Parathyroid adenoma (tissue), 2 donors: ENCODE results near the gene LHX4.

Experiments
- H2AFZ ChIP-seq: fragments of 300-600 bp; sonication (generic); one replicate; pipeline ENCODE4 v1.7.0; 2017; ENCODE audit warnings: antibody characterized with exemption, mild to moderate bottlenecking
- H3K27ac ChIP-seq: fragments of 300-600 bp; sonication (generic); one replicate; pipeline ENCODE4 v1.7.0; 2017
- H3K27me3 ChIP-seq: fragments of 300-600 bp; sonication (generic); one replicate; pipeline ENCODE4 v1.7.0; 2017; ENCODE audit warnings: low read length; ENCODE audit not compliant: control insufficient read depth, insufficient read depth
- H3K36me3 ChIP-seq: fragments of 300-600 bp; sonication (generic); one replicate; pipeline ENCODE4 v1.7.0; 2017; ENCODE audit warnings: low read length; ENCODE audit not compliant: control insufficient read depth, insufficient read depth
- H3K4me1 ChIP-seq: fragments of 300-600 bp; sonication (generic); one replicate; pipeline ENCODE4 v1.7.0; 2017; ENCODE audit warnings: control low read depth
- H3K4me2 ChIP-seq: fragments of 300-600 bp; sonication (generic); one replicate; pipeline ENCODE4 v1.7.0; 2017; ENCODE audit warnings: low read length
- H3K4me3 ChIP-seq: fragments of 300-600 bp; sonication (generic); one replicate; pipeline ENCODE4 v1.7.0; 2017; ENCODE audit warnings: low read depth, low read length
- H3K79me2 ChIP-seq: fragments of 300-600 bp; sonication (generic); one replicate; pipeline ENCODE4 v1.7.0; 2017; ENCODE audit warnings: control low read depth
- H3K9ac ChIP-seq: fragments of 300-600 bp; sonication (generic); one replicate; pipeline ENCODE4 v1.7.0; 2017; ENCODE audit warnings: mild to moderate bottlenecking
- H3K9me3 ChIP-seq: fragments of 300-600 bp; sonication (generic); one replicate; pipeline ENCODE4 v1.7.0; 2017; ENCODE audit warnings: low read length; ENCODE audit not compliant: control insufficient read depth
- TF ChIP-seq, protein P1 (sequence below): fragments of 300-600 bp; sonication (generic); IDR thresholded peaks from one replicate; pipeline ENCODE4 v1.7.0; 2017; ENCODE audit warnings: antibody characterized with exemption, mild to moderate bottlenecking
- donor health status: primary hyperparathyroidism.

The LHX4 gene

DNA sequence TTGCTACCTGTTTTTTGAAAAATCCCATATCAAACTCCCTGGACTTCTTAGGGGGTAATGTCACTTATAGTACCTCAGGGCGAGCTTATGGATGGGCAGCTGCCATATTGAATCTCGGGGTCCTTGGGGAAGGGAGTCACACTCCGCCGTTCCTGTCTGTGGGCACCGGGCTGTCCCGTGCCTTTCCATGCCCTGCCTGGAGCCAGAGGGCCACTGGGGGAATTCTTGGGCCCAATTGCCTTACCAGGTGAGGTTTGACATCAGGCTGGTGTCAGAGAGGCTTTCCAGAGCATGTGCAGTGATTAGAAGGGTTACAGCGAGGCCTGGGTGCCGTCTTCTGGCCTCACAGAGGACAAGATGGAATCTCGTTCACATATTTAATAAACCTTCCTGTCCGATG is 46.6 kb upstream of the LHX4 start:
- Histone ChIP-seq H3K9ac (no peak overlapping the region), H3K4me2 (no peak overlapping the region), H3K9me3 (no peaks in the 10 kb centered on the region), H2AFZ (no peak overlapping the region), H3K4me3 (no peak overlapping the region), H3K4me1 (no peaks in the 10 kb centered on the region), H3K79me2 (no peaks in the 10 kb centered on the region), H3K27ac (no peak overlapping the region), H3K36me3 (no peaks in the 10 kb centered on the region), H3K27me3 (no peaks in the 10 kb centered on the region)
- TF ChIP-seq, protein P1, sequence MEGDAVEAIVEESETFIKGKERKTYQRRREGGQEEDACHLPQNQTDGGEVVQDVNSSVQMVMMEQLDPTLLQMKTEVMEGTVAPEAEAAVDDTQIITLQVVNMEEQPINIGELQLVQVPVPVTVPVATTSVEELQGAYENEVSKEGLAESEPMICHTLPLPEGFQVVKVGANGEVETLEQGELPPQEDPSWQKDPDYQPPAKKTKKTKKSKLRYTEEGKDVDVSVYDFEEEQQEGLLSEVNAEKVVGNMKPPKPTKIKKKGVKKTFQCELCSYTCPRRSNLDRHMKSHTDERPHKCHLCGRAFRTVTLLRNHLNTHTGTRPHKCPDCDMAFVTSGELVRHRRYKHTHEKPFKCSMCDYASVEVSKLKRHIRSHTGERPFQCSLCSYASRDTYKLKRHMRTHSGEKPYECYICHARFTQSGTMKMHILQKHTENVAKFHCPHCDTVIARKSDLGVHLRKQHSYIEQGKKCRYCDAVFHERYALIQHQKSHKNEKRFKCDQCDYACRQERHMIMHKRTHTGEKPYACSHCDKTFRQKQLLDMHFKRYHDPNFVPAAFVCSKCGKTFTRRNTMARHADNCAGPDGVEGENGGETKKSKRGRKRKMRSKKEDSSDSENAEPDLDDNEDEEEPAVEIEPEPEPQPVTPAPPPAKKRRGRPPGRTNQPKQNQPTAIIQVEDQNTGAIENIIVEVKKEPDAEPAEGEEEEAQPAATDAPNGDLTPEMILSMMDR = no peak

DNA sequence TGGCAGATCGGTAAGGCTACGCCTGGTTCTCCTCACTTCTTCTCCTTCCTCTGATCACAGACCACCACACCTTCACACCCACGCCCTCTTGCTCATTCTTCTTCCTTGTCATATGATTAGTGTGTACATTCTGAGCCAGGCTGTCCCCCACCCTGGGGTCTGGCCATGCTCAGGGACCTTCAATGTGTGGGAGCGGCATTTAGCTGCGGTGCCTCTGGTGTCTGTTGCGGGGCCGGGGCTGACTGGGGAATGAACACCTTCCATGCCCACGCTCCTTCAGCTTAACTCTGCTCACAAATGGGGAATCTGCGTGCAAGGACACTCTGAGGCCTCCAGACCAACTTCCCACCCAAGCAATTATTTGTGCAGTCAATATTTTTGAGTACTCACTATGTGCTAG is 46.0 kb upstream of the LHX4 start:
- Histone ChIP-seq H3K27ac (no peak overlapping the region), H3K9me3 (no peaks in the 10 kb centered on the region), H3K4me3 (no peak overlapping the region), H2AFZ (no peak overlapping the region), H3K4me2 (no peak overlapping the region), H3K79me2 (no peaks in the 10 kb centered on the region), H3K36me3 (no peaks in the 10 kb centered on the region), H3K27me3 (no peaks in the 10 kb centered on the region), H3K4me1 (no peaks in the 10 kb centered on the region), H3K9ac (no peak overlapping the region)
- TF ChIP-seq, protein P1 = no peak

DNA sequence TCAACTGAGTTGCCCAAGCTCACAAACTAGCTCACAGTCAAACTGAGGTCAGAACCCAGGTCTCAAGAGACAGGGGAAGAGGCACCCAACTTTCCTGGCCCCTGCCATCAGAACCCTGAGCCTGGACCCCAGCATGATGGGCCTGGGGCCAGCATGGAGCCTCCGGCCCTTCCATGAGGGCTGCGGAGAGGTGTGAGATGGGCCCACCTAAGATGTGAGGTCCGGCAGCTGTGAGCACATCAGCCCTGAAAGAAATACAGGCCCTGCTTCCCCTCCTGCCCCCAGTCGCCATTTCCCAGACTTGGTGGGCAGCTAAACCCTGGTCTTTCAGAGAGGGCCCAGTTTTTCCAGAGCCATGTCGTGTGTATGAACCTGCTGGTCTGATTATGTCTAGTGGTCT is 44.8 kb upstream of the LHX4 start:
- Histone ChIP-seq H3K79me2 (no peaks in the 10 kb centered on the region), H3K36me3 (no peaks in the 10 kb centered on the region), H2AFZ (no peak overlapping the region), H3K27me3 (no peaks in the 10 kb centered on the region), H3K4me1 (no peaks in the 10 kb centered on the region), H3K27ac (no peak overlapping the region), H3K4me3 (no peak overlapping the region), H3K9me3 (no peaks in the 10 kb centered on the region), H3K4me2 (no peak overlapping the region), H3K9ac (no peak overlapping the region)
- TF ChIP-seq, protein P1 = no peak

DNA sequence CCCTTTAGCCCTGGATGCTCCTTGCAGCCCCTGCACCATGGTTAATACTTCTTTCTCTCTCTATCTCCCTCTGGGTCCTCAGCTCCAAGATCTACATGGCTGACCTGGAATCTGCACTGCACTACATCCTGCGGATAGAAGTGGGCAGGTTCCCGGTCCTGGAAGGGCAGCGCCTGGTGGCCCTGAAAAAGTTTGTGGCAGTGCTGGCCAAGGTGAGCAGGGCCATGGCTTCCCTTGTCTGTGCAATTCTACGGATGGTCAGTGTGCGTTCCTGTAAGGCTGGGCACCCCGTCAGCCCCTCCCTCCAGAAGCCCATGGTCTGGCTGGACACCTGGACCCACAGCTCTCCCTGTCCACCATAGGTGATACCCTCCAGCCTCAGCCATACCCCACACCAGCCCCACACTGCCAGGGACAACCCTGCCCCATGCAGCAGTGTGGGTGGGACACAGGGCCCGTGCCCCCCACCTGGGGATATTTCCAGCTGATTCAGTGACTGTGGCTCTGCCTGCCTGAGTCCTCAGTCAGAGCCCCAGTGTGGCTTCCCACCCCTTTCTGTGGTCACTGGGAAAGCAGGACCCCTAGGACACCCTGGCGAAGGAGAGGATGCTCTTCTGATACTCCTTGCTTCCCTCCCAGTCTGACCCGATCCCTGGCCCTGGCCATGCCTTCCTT is 44.0 kb upstream of the LHX4 start:
- no peaks in the 10 kb centered on the region for H3K36me3 ChIP-seq
- TF ChIP-seq, protein P1 = no peak
- H3K27me3 ChIP-seq = no peaks in the 10 kb centered on the region

DNA sequence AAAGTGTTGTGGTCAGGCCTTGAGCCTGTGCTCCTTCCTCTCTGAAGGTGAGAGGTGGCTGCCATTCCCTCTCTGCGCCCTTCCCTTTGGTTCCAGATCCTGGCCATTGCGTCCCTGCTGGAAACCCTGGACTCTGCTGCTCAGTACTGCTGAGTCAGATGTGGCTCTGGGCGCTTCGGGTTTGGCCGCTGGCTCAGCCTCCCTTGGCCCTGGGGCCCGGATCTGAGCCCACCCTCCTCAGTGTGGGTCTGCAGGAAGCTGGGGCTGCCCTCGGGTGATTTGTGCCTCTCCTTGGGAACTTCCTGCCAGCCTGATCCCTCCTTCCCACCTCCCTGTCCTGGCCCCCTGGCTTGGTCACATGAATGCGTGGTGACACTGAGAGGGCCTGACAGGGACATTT is 43.2 kb upstream of the LHX4 start:
- no peaks in the 10 kb centered on the region for H3K36me3 ChIP-seq
- H3K9ac ChIP-seq = no peak overlapping the region
- TF ChIP-seq, protein P1 = no peak

More for the DNA sequence above, 44.0 kb upstream of the LHX4 start:
- H3K79me2 ChIP-seq = no peaks in the 10 kb centered on the region
- H3K4me1 ChIP-seq = no peaks in the 10 kb centered on the region
- H3K27ac ChIP-seq = no peak overlapping the region
- no peak overlapping the region for H3K9ac ChIP-seq
- H2AFZ ChIP-seq = no peak overlapping the region
- no peak overlapping the region for H3K4me3 ChIP-seq
- no peaks in the 10 kb centered on the region for H3K9me3 ChIP-seq
- no peak overlapping the region for H3K4me2 ChIP-seq

More for the DNA sequence above, 43.2 kb upstream of the LHX4 start:
- Histone ChIP-seq H3K79me2 (no peaks in the 10 kb centered on the region), H3K27me3 (no peaks in the 10 kb centered on the region), H3K9me3 (no peaks in the 10 kb centered on the region), H3K4me2 (no peak overlapping the region), H3K4me3 (no peak overlapping the region), H3K27ac (no peak overlapping the region), H2AFZ (no peak overlapping the region), H3K4me1 (no peaks in the 10 kb centered on the region)
